Endothelial cell (in vitro differentiated cells): Measurements from ENCODE around the gene RALA. TPM values are rescaled to one million over a fixed set of nuclear protein-coding genes. Genes with fewer than 3 reads are reported as not detected.

Source experiments
- DNase-seq: peaks from one replicate; pipeline ENCODE4 v3.0.0; 2021; ENCODE audit warnings: low spot score
- H3K27ac Mint-ChIP-seq: one replicate; pipeline ENCODE4 v1.8.0; 2021; ENCODE audit warnings: mixed read lengths, inconsistent platforms; ENCODE audit not compliant: unreplicated experiment
- H3K27me3 Mint-ChIP-seq: one replicate; pipeline ENCODE4 v1.8.0; 2021; ENCODE audit warnings: mild to moderate bottlenecking, moderate library complexity, mixed read lengths, inconsistent platforms; ENCODE audit not compliant: unreplicated experiment
- H3K36me3 Mint-ChIP-seq: one replicate; pipeline ENCODE4 v1.8.0; 2021; ENCODE audit warnings: mild to moderate bottlenecking, low read depth, mixed read lengths, inconsistent platforms; ENCODE audit not compliant: unreplicated experiment
- H3K4me1 Mint-ChIP-seq: one replicate; pipeline ENCODE4 v1.8.0; 2021; ENCODE audit warnings: mild to moderate bottlenecking, mixed read lengths, inconsistent platforms; ENCODE audit not compliant: unreplicated experiment
- H3K4me3 Mint-ChIP-seq: one replicate; pipeline ENCODE4 v1.8.0; 2021; ENCODE audit warnings: mild to moderate bottlenecking, mixed read lengths, inconsistent platforms; ENCODE audit not compliant: unreplicated experiment
- H3K9me3 Mint-ChIP-seq: one replicate; pipeline ENCODE4 v1.8.0; 2021; ENCODE audit warnings: mixed read lengths, inconsistent platforms; ENCODE audit not compliant: unreplicated experiment
- CTCF ChIP-seq: fragments of 200-600 bp; sonication (generic); IDR thresholded peaks from one replicate; pipeline ENCODE4 v1.5.0; 2021; ENCODE audit warnings: antibody characterized with exemption; ENCODE audit not compliant: unreplicated experiment
- total RNA-seq: library from RNA; stranded (reverse); fragmentation: NEBNext Ultra II Directional; extraction: Animal tissue kit (Norgen Biotek cat#: 25700); gene quantifications from one replicate; pipeline ENCODE4 v1.2.1, GENCODE V29; 2021; ENCODE audit not compliant: unreplicated experiment

RALA gene
- total RNA-seq, 1 donor from 2014 or later, result 202 TPM

- peak; percentile 74 for TF ChIP-seq CTCF
- Mint-ChIP-seq H3K27me3 (peaks cover 2% of the 10 kb centered on the region), H3K36me3 (no peaks in the 10 kb centered on the region), H3K4me1 (peaks cover 14% of the 10 kb centered on the region), H3K4me3 (no peak overlapping the region), H3K27ac (no peak overlapping the region), H3K9me3 (no peaks in the 10 kb centered on the region)
- peak; percentile 50 for DNase-seq
Measured at GRCh38 chr7:39741942-39742623, 118.7 kb downstream of the RALA start.

GRCh38 chr7:39744620-39745019, 121.2 kb downstream of the RALA start:
- DNase-seq, result no peak
- Mint-ChIP-seq H3K27ac (no peak overlapping the region), H3K4me1 (peaks cover 14% of the 10 kb centered on the region), H3K9me3 (no peaks in the 10 kb centered on the region), H3K27me3 (peaks cover 2% of the 10 kb centered on the region), H3K36me3 (no peaks in the 10 kb centered on the region), H3K4me3 (no peak overlapping the region)
- TF ChIP-seq CTCF, result no peak

GRCh38 chr7:39745320-39745719, 121.9 kb downstream of the RALA start:
- Mint-ChIP-seq H3K27ac (no peak overlapping the region), H3K9me3 (no peaks in the 10 kb centered on the region), H3K4me3 (no peak overlapping the region), H3K36me3 (no peaks in the 10 kb centered on the region), H3K27me3 (peaks cover 2% of the 10 kb centered on the region), H3K4me1 (peaks cover 14% of the 10 kb centered on the region)
- no peak for DNase-seq
- no peak for TF ChIP-seq CTCF

- Mint-ChIP-seq H3K9me3 (no peaks in the 10 kb centered on the region), H3K36me3 (no peaks in the 10 kb centered on the region), H3K27ac (peak overlapping the region; percentile 11), H3K4me3 (peak overlapping the region; percentile 14), H3K4me1 (peaks cover 14% of the 10 kb centered on the region), H3K27me3 (peaks cover 2% of the 10 kb centered on the region)
- peak; percentile 80 for DNase-seq
- peak; percentile 36 for TF ChIP-seq CTCF
Measured at GRCh38 chr7:39746103-39746819, 122.9 kb downstream of the RALA start.

GRCh38 chr7:39749177-39749576, 125.8 kb downstream of the RALA start:
- no peak for DNase-seq
- Mint-ChIP-seq H3K4me1 (peaks cover 14% of the 10 kb centered on the region), H3K27me3 (peaks cover 2% of the 10 kb centered on the region), H3K36me3 (no peaks in the 10 kb centered on the region), H3K9me3 (no peaks in the 10 kb centered on the region), H3K27ac (no peak overlapping the region), H3K4me3 (no peak overlapping the region)
- no peak for TF ChIP-seq CTCF
